HEK293T (cell line): ENCODE results near the gene JMJD1C.

Experiments
- CTBP1 ChIP-seq: fragments of 450-650 bp; IDR thresholded peaks from 2 replicates; pipeline ENCODE4 v1.6.1; 2016; ENCODE audit warnings: borderline replicate concordance
- FOXM1 ChIP-seq: fragments of 450-650 bp; IDR thresholded peaks from 2 replicates; pipeline ENCODE4 v1.6.1; 2017; ENCODE audit warnings: mild to moderate bottlenecking, borderline replicate concordance
- SUZ12 ChIP-seq: fragments of 450-650 bp; IDR thresholded peaks from 2 replicates; pipeline ENCODE4 v1.6.1; 2016; ENCODE audit warnings: mild to moderate bottlenecking
- TARDBP ChIP-seq: fragments of 450-650 bp; IDR thresholded peaks from 2 replicates; pipeline ENCODE4 v1.6.1; 2016

- TF ChIP-seq CTBP1 (no peak), TARDBP (no peak), FOXM1 (no peak), SUZ12 (no peak)
These were observed 335.9 kb downstream of the JMJD1C start for GRCh38 chr10:63129888-63130287.
